Keratinocyte (primary cell): ENCODE results near the gene FBXO42. TPM values are rescaled to one million over a fixed set of nuclear protein-coding genes. Genes with fewer than 3 reads are reported as not detected.

ENCODE experiments used
- DNase-seq: peaks from one replicate; pipeline ENCODE4 v3.0.0-alpha.2; 2011; ENCODE audit warnings: low read depth, missing footprints, low spot score
- FAIRE-seq: peaks from 2 replicates; lab custom pipeline; 2011; peaks lifted over from hg19 to GRCh38; lab: Jason Lieb, UNC
- H2AFZ ChIP-seq: 2 replicates; pipeline ENCODE4 v1.6.0; 2012; ENCODE audit warnings: low read length, control low read depth, inconsistent platforms; ENCODE audit not compliant: control insufficient read depth
- H3K27ac ChIP-seq: 2 replicates; pipeline ENCODE4 v1.5.1; 2011; ENCODE audit warnings: low read length; ENCODE audit not compliant: control insufficient read depth, insufficient read depth
- H3K27me3 ChIP-seq: 3 replicates; pipeline ENCODE4 v1.6.0; 2011; ENCODE audit warnings: low read length; ENCODE audit not compliant: control insufficient read depth, insufficient read depth; ENCODE audit errors: extremely low read depth
- H3K36me3 ChIP-seq, 2 experiments: 2 replicates in 1 of 2; 3 replicates in 1 of 2; pipeline ENCODE4 v1.5.1; 2011; ENCODE audit warnings: low read length in 2 of 2, mild to moderate bottlenecking in 1 of 2; ENCODE audit not compliant: control insufficient read depth in 2 of 2, insufficient read depth in 2 of 2; ENCODE audit errors: extremely low read depth in 1 of 2
- H3K4me1 ChIP-seq: 3 replicates; pipeline ENCODE4 v1.5.1; 2011; ENCODE audit warnings: low read length; ENCODE audit not compliant: control insufficient read depth, insufficient read depth; ENCODE audit errors: extremely low read depth
- H3K4me2 ChIP-seq: 3 replicates; pipeline ENCODE4 v1.6.0; 2011; ENCODE audit warnings: low read depth, low read length; ENCODE audit not compliant: control insufficient read depth, insufficient read depth; ENCODE audit errors: extremely low read depth
- H3K4me3 ChIP-seq, 3 experiments: fragments of 200-600 bp in 1 of 3; sonication (generic) in 1 of 3; 2 replicates in 2 of 3; 3 replicates in 1 of 3; pipeline ENCODE4 v1.5.1; 2011 to 2016; ENCODE audit warnings: low read length in 3 of 3, mild to moderate bottlenecking in 3 of 3, control low read depth in 2 of 3, inconsistent platforms in 1 of 3, low read depth in 1 of 3, mixed read lengths in 1 of 3, mixed run types in 1 of 3, moderate library complexity in 1 of 3; ENCODE audit not compliant: control insufficient read depth in 2 of 3, insufficient read depth in 2 of 3; ENCODE audit errors: extremely low read depth in 1 of 3
- H3K79me2 ChIP-seq: 2 replicates; pipeline ENCODE4 v1.6.0; 2012; ENCODE audit warnings: low read length; ENCODE audit not compliant: control insufficient read depth, insufficient read depth
- H3K9ac ChIP-seq: 3 replicates; pipeline ENCODE4 v1.6.0; 2011; ENCODE audit warnings: low read length; ENCODE audit not compliant: control insufficient read depth, insufficient read depth; ENCODE audit errors: extremely low read depth
- H3K9me1 ChIP-seq: 3 replicates; pipeline ENCODE4 v1.6.0; 2011; ENCODE audit warnings: low read length; ENCODE audit not compliant: control insufficient read depth, insufficient read depth; ENCODE audit errors: extremely low read depth
- H3K9me3 ChIP-seq: 2 replicates; pipeline ENCODE4 v1.5.1; 2012; ENCODE audit warnings: low read depth, low read length; ENCODE audit not compliant: control insufficient read depth
- H4K20me1 ChIP-seq: 3 replicates; pipeline ENCODE4 v1.6.0; 2011; ENCODE audit warnings: low read length; ENCODE audit not compliant: control insufficient read depth, insufficient read depth; ENCODE audit errors: extremely low read depth
- CTCF ChIP-seq, 3 experiments: IDR thresholded peaks in 1 of 3; conservative IDR thresholded peaks in 1 of 3; optimal IDR thresholded peaks in 1 of 3; 2 replicates in 2 of 3; 3 replicates in 1 of 3; pipeline versions ENCODE3 to v1.5.1; 2011; ENCODE audit warnings: low read length in 3 of 3, mild to moderate bottlenecking in 3 of 3, moderate library complexity in 2 of 3, control low read depth in 1 of 3, inconsistent platforms in 1 of 3; ENCODE audit not compliant: insufficient read depth in 2 of 3; ENCODE audit errors: extremely low read depth in 1 of 3
- EZH2 ChIP-seq: IDR thresholded peaks from one replicate; pipeline ENCODE4 v1.6.1; 2012; ENCODE audit warnings: inconsistent platforms, mild to moderate bottlenecking, low read length, moderate library complexity
- dilution Hi-C: fragments of 300-500 bp; cut with MboI; formaldehyde crosslinking; loops from one replicate; pipeline ENCODE4 v1.7.0; 2020; ENCODE audit warnings: low sequenced_read_pairs; ENCODE audit not compliant: extremely low pct_ligation_motif_present
- polyA plus RNA-seq, 5 experiments: library from polyadenylated mRNA; depleted of rRNA in 3 of 5; stranded (reverse) in 3 of 5; stranded (forward) in 1 of 5; unstranded in 1 of 5; fragments of >200 nt; gene quantifications; 1 replicate in 1 of 5; 2 replicates in 3 of 5; 3 replicates in 1 of 5; pipeline versions ENCODE4 v1.2.1 to v1.2.3, GENCODE V29; 2011 to 2012; ENCODE audit warnings: missing spikeins in 2 of 5, low read depth in 1 of 5, low replicate concordance in 1 of 5

The FBXO42 gene
- polyA plus RNA-seq, 1 donor (not counting 4 experiments of a cell fraction or from before 2014, with no cell fraction given) = 14.1 TPM

- DNase-seq = no peak
- dilution Hi-C loops = no loop called here
- no peak for FAIRE-seq
- Histone ChIP-seq H3K4me1 (no peaks in the 10 kb centered on the region), H2AFZ (no peak overlapping the region), H3K79me2 (no peaks in the 10 kb centered on the region), H3K9me3 (no peaks in the 10 kb centered on the region), H3K4me2 (no peak overlapping the region), H3K9me1 (no peaks in the 10 kb centered on the region), H3K27ac (no peak overlapping the region), H3K9ac (no peak overlapping the region), H3K36me3 (no peaks in the 10 kb centered on the region), H4K20me1 (no peaks in the 10 kb centered on the region), H3K4me3 (no peak overlapping the region), H3K27me3 (peaks cover 21% of the 10 kb centered on the region)
- TF ChIP-seq CTCF (optimal IDR thresholded peaks at IDR 0.05 in 1 of 3, IDR thresholded peaks at IDR 0.05 in 1 of 3, conservative IDR thresholded peaks at IDR 0.05 in 1 of 3; ENCODE audit: extremely low read depth in 1 of 3, insufficient read depth in 2 of 3, low read length in 3 of 3) (no peak), EZH2 (no peak)
Measured at GRCh38 chr1:16226490-16227179, 125.6 kb downstream of the FBXO42 start.

GRCh38 chr1:16226129-16226489, 126.2 kb downstream of the FBXO42 start:
- no peaks in the 10 kb centered on the region for H3K79me2 ChIP-seq
- no peaks in the 10 kb centered on the region for H3K9me3 ChIP-seq
- DNase-seq (no peak), FAIRE-seq (no peak)
- H3K27me3 ChIP-seq = peaks cover 21% of the 10 kb centered on the region
- no peak overlapping the region for H3K9ac ChIP-seq
- dilution Hi-C loops = no loop called here
- no peaks in the 10 kb centered on the region for H3K4me1 ChIP-seq
- H3K4me2 ChIP-seq = no peak overlapping the region
- H2AFZ ChIP-seq = no peak overlapping the region
- H3K36me3 ChIP-seq = no peaks in the 10 kb centered on the region
- no peaks in the 10 kb centered on the region for H3K9me1 ChIP-seq
- no peak overlapping the region for H3K27ac ChIP-seq
- no peaks in the 10 kb centered on the region for H4K20me1 ChIP-seq
- no peak for TF ChIP-seq EZH2
- TF ChIP-seq CTCF (optimal IDR thresholded peaks at IDR 0.05 in 1 of 3, IDR thresholded peaks at IDR 0.05 in 1 of 3, conservative IDR thresholded peaks at IDR 0.05 in 1 of 3; ENCODE audit: extremely low read depth in 1 of 3, insufficient read depth in 2 of 3, low read length in 3 of 3) = no peak
- no peak overlapping the region for H3K4me3 ChIP-seq
